Upper lobe of left lung (tissue), 6 donors: ENCODE results near the gene HOMER2. TPM values are rescaled to one million over a fixed set of nuclear protein-coding genes. Genes with fewer than 3 reads are reported as not detected.

Experiments used
- ATAC-seq, 2 donors: fragments of 200-7000 bp; cut with Tn5 transposase; one replicate each; pipeline ENCODE4 v1.9.1; 2022; ENCODE audit warnings: mild to moderate bottlenecking in 2 of 2, moderate library complexity in 2 of 2; ENCODE audit not compliant: low FRiP score in 2 of 2
- DNase-seq, 2 donors: peaks; one replicate each; pipeline ENCODE4 v3.0.0-alpha.2; 2019 to 2020
- H3K27ac ChIP-seq, 4 donors: fragments of 200-600 bp; sonication (generic); one replicate each; pipeline ENCODE4 v1.5.1; 2016 to 2019
- H3K27me3 ChIP-seq, 4 donors: fragments of 200-600 bp; sonication (generic); one replicate each; pipeline ENCODE4 v1.5.1; 2017 to 2019
- H3K36me3 ChIP-seq, 4 donors: fragments of 200-600 bp; sonication (generic); one replicate each; pipeline ENCODE4 v1.5.1; 2016 to 2019
- H3K4me1 ChIP-seq, 4 donors: fragments of 200-600 bp; sonication (generic); one replicate each; pipeline ENCODE4 v1.5.1; 2018 to 2019
- H3K4me3 ChIP-seq, 4 donors: fragments of 200-600 bp; sonication (generic); one replicate each; pipeline ENCODE4 v1.5.1; 2017 to 2019; ENCODE audit warnings: mild to moderate bottlenecking in 2 of 4, moderate library complexity in 1 of 4
- H3K9me3 ChIP-seq, 4 donors: fragments of 200-600 bp; sonication (generic); one replicate each; pipeline ENCODE4 v1.5.1; 2018 to 2019
- CTCF ChIP-seq, 6 experiments: fragments of 450-650 bp in 4 of 6; fragments of 200-600 bp in 2 of 6; sonication (generic) in 2 of 6; IDR thresholded peaks; one replicate each; pipeline ENCODE4 v1.5.1; 2016 to 2019; ENCODE audit warnings: antibody characterized with exemption in 6 of 6
- EP300 ChIP-seq, 4 donors: sonication (generic); formaldehyde crosslinking; IDR thresholded peaks; one replicate each; pipeline ENCODE4 v1.5.1; 2017; ENCODE audit warnings: antibody characterized with exemption in 4 of 4, control low read depth in 2 of 4
- POLR2A ChIP-seq, 4 donors: fragments of 450-650 bp; IDR thresholded peaks; one replicate each; pipeline ENCODE4 v1.5.1; 2016 to 2017; ENCODE audit warnings: antibody characterized with exemption in 4 of 4, mild to moderate bottlenecking in 2 of 4
- POLR2AphosphoS5 ChIP-seq, 2 donors: sonication (generic); formaldehyde crosslinking; IDR thresholded peaks; one replicate each; pipeline ENCODE4 v1.5.1; 2017; ENCODE audit warnings: antibody characterized with exemption in 2 of 2
- WGBS, 2 donors: methylation state at CpG; one replicate each; pipeline ENCODE4 v1.1.5; 2017 to 2018; 5-methylcytosine and 5-hydroxymethylcytosine counted together
- total RNA-seq, 6 donors: library from RNA; depleted of rRNA in 4 of 6; stranded (reverse); fragments of >200 nt in 4 of 6; gene quantifications; one replicate each; pipeline versions ENCODE4 v1.1.0 to v1.2.1, GENCODE V29; 2016 to 2021
- donor health status: DM: no; HTN: no; CAD: no; lungs with moderate emphysema.
- donor health status: DM: no; HTN: yes; CAD: no; lungs with severe emphysema.

Gene HOMER2
- total RNA-seq, 6 donors from 2014 or later, result 11.3 to 76.5 (median 26.5) TPM

GRCh38 chr15:82972990-82973389 lies 20.5 kb upstream of the HOMER2 start:
- H3K4me1 ChIP-seq, result no peaks in the 10 kb centered on the region
- ATAC-seq (no peak), DNase-seq (no peak)
- TF ChIP-seq POLR2AphosphoS5 (IDR thresholded peaks at IDR 0.05) (no peak), CTCF (IDR thresholded peaks at IDR 0.05) (no peak), POLR2A (IDR thresholded peaks at IDR 0.05) (no peak), EP300 (IDR thresholded peaks at IDR 0.05) (no peak)
- no peaks in the 10 kb centered on the region for H3K9me3 ChIP-seq
- H3K36me3 ChIP-seq, result no peaks in the 10 kb centered on the region
- 84 to 94% methylated on average over 1 of the region's 1 CpG for WGBS, 2 donors
- H3K4me3 ChIP-seq, result no peak overlapping the region
- no peaks in the 10 kb centered on the region for H3K27me3 ChIP-seq
- H3K27ac ChIP-seq, result no peak overlapping the region

GRCh38 chr15:82971218-82971984 lies 18.9 kb upstream of the HOMER2 start:
- Histone ChIP-seq H3K9me3 (no peaks in the 10 kb centered on the region), H3K4me1 (no peaks in the 10 kb centered on the region), H3K27ac (no peak overlapping the region), H3K27me3 (no peaks in the 10 kb centered on the region), H3K4me3 (no peak overlapping the region), H3K36me3 (no peaks in the 10 kb centered on the region)
- ATAC-seq (no peak), DNase-seq (no peak)
- no peak for TF ChIP-seq CTCF (IDR thresholded peaks at IDR 0.05)
- TF ChIP-seq POLR2AphosphoS5 (IDR thresholded peaks at IDR 0.05), result no peak
- TF ChIP-seq EP300 (IDR thresholded peaks at IDR 0.05), result no peak
- no peak for TF ChIP-seq POLR2A (IDR thresholded peaks at IDR 0.05)
- WGBS, 2 donors, result 67% methylated on average over 2 of the region's 2 CpGs

- H3K27me3 ChIP-seq, result no peaks in the 10 kb centered on the region
- H3K9me3 ChIP-seq, result no peaks in the 10 kb centered on the region
- WGBS, 2 donors, result 63 to 69% methylated on average over 1 of the region's 1 CpG
- TF ChIP-seq POLR2AphosphoS5 (IDR thresholded peaks at IDR 0.05) (no peak), EP300 (IDR thresholded peaks at IDR 0.05) (no peak), CTCF (IDR thresholded peaks at IDR 0.05) (no peak), POLR2A (IDR thresholded peaks at IDR 0.05) (no peak)
- H3K36me3 ChIP-seq, result no peaks in the 10 kb centered on the region
- no peak overlapping the region for H3K4me3 ChIP-seq
- no peak overlapping the region for H3K27ac ChIP-seq
- no peaks in the 10 kb centered on the region for H3K4me1 ChIP-seq
- no peak for DNase-seq
- ATAC-seq, result no peak
Measured at GRCh38 chr15:82970696-82971095, 18.2 kb upstream of the HOMER2 start.

- 43 to 51% methylated on average over 3 of the region's 3 CpGs for WGBS, 2 donors
Measured at GRCh38 chr15:82970078-82970686, 17.7 kb upstream of the HOMER2 start.

More at GRCh38 chr15:82970078-82970686, 17.7 kb upstream of the HOMER2 start:
- Histone ChIP-seq H3K27ac (no peak overlapping the region), H3K9me3 (no peaks in the 10 kb centered on the region), H3K4me1 (no peaks in the 10 kb centered on the region), H3K36me3 (no peaks in the 10 kb centered on the region), H3K4me3 (no peak overlapping the region), H3K27me3 (no peaks in the 10 kb centered on the region)
- no peak for ATAC-seq
- TF ChIP-seq POLR2AphosphoS5 (IDR thresholded peaks at IDR 0.05), result no peak
- TF ChIP-seq EP300 (IDR thresholded peaks at IDR 0.05), result no peak
- no peak for TF ChIP-seq POLR2A (IDR thresholded peaks at IDR 0.05)
- no peak for TF ChIP-seq CTCF (IDR thresholded peaks at IDR 0.05)
- DNase-seq, result no peak
